Mucosa of gallbladder (tissue), 1 donor: ENCODE measurements around the gene ALDH6A1. TPM values are rescaled to one million over a fixed set of nuclear protein-coding genes. Genes with fewer than 3 reads are reported as not detected.
A peak's percentile ranks its signal among the peaks of the same experiment; 100 is the strongest.

Experiments
- DNase-seq: peaks from one replicate; pipeline ENCODE4 v3.0.0-alpha.2; 2020; ENCODE audit warnings: low spot score
- total RNA-seq: library from RNA; stranded (reverse); gene quantifications from one replicate; pipeline ENCODE4 v1.2.1, GENCODE V29; 2021
- donor health status: DM: no; HTN: no; CAD: no.

ALDH6A1 gene
- total RNA-seq, 1 donor from 2014 or later = 66.1 TPM

DNA sequence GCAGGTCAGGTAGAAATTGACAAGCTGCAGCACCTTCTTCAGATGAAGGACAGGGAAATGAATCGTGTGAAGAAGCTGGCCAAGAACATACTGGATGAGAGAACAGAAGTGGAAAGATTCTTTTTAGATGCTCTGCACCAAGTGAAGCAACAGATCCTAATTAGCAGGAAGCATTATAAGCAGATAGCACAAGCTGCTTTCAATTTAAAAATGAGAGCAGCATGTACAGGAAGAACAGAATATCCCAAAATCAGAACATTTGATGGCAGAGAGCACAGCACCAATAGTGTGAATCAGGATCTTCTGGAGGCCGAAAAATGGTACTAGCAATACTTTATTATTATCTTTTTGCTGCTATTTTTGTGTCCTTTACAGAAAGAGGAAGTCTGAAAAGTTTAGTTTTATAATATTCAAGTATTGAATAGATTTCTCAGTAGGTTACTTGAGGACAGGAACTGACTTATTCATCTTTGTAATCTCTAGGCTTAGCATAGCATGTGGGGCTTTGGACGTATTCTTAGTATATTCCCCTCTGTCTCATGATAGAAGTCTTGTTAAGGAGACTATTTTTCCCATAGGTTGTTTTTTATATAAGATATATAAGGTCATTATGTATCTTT, 34.3 kb downstream of the ALDH6A1 start:
- DNase-seq = no peak

DNA sequence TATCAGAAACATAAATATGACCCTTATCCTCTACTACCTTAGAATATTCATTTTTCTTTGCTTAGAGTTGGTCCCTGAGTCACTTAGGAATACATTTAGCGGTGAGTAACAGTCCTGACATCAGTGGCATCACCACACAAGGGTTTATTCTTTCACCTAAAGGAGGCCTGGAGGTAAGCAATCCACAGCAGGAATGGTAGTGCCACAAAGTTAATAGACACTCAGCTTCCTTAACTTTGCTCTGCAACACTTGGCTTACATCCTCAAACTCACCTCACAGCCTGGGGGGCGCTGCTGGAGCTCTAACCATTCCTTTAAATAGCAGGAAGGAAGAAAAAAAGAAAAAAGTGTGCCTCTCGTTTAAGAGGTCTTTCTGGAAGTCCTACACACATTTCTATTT, 36.0 kb downstream of the ALDH6A1 start:
- no peak for DNase-seq

GRCh38 chr14:74045522-74045921, 38.7 kb downstream of the ALDH6A1 start:
- no peak for DNase-seq

- no peak for DNase-seq
These were observed 42.0 kb downstream of the ALDH6A1 start for GRCh38 chr14:74042296-74042695.

GRCh38 chr14:74038020-74038859, 46.0 kb downstream of the ALDH6A1 start:
- no peak for DNase-seq

GRCh38 chr14:74035556-74035955, 48.7 kb downstream of the ALDH6A1 start:
- no peak for DNase-seq

- DNase-seq = no peak
These were observed 49.7 kb downstream of the ALDH6A1 start for GRCh38 chr14:74034572-74034971.

- DNase-seq = no peak
These were observed 55.1 kb downstream of the ALDH6A1 start for GRCh38 chr14:74029136-74029535.

GRCh38 chr14:74022346-74022745, 61.9 kb downstream of the ALDH6A1 start:
- DNase-seq = no peak

GRCh38 chr14:74019408-74020137, 64.7 kb downstream of the ALDH6A1 start:
- DNase-seq = no peak

DNA sequence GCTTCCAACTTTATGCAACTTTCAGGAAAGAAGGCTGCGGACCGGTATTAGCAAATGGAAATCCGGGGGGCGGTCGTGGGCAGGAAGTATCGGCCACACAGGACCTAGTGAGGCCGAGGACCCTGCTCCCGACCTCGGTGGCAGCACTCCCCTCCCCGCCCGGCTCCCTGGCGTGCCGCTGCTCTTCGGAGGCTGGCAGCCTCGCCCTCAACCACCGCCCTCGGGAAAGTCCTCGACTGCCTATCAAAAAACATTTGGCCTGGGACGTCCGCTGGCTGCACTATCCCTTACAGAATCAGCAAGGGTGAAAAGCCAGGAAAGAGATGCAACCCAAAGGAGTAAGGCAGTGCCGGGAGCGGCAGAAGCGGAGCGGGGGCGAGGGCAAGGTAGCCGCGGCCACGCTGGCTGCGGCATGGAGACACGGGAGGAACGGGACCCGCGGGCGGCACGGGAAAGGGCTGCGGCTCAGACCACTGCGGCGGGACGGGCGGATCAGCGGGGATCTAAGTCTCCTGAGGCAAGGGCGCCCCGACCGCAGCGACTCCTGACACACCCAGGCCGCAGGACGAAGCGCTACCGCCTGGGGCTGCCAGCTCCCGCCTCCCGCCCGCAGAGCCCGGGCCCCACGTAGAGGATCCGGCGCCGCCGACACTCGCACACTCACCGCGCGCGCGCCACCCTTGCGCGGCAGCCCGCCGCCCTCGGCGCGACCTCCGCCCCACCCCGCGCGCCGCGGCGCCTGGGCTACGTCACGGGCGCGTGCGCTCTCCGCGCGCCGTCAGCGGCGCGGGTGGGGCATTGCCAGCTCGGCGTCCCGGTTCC, 65.5 kb downstream of the ALDH6A1 start, which contains the start of the genes BBOF1 and ENTPD5:
Gene BBOF1, plus strand, starts transcription at position 764 of the 822 bp plus-strand sequence. CDS start 130 bp downstream, outside the sequence.
Gene ENTPD5, minus strand, starts transcription at position 703 of the 822 bp plus-strand sequence. CDS start 31,186 bp downstream, outside the sequence.
- peak; percentile 86 for DNase-seq

DNA sequence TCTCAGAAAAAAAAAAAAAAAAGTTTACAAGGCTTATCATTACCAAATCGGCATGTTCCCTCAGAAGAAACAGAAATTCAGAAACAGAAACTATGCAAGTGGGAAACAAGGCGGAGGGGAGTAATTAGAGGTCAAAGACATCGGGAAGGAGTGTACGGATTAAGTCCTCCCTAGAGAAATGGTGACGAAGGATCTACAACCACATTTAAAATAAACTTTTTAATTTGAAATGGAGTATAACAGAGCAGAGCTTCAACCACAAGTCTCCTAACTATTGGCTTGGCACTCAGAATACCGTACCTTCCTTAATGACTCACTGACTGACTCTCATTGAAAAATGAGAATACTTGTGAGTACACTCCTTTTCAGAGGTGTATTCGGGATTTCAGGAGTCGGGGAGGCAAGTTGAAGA, 66.1 kb downstream of the ALDH6A1 start:
- DNase-seq = no peak

GRCh38 chr14:74015963-74016362, 68.3 kb downstream of the ALDH6A1 start:
- no peak for DNase-seq

- DNase-seq = no peak
These were observed 69.1 kb downstream of the ALDH6A1 start for GRCh38 chr14:74015176-74015575.

GRCh38 chr14:74014299-74014698, 70.0 kb downstream of the ALDH6A1 start:
- peak; percentile 45 for DNase-seq

- DNase-seq = no peak
These were observed 75.3 kb downstream of the ALDH6A1 start for GRCh38 chr14:74008843-74009499.

Other genes starting within 250 kb of the ALDH6A1 start
- 13.4 TPM for gene PTGR2, start 232.6 kb downstream of the ALDH6A1 start, total RNA-seq
- 39.1 TPM for gene ZNF410, start 197.6 kb downstream of the ALDH6A1 start, total RNA-seq
- gene FAM161B, start 134.4 kb downstream of the ALDH6A1 start, total RNA-seq = 7.0 TPM
- 25.3 TPM for gene COQ6, start 134.2 kb downstream of the ALDH6A1 start, total RNA-seq
- gene ENTPD5, start 65.2 kb downstream of the ALDH6A1 start, total RNA-seq = 43.1 TPM
- 3.7 TPM for gene BBOF1, start 65.1 kb downstream of the ALDH6A1 start, total RNA-seq
- 9.5 TPM for gene LIN52, start 503 bp upstream of the ALDH6A1 start, total RNA-seq
- not detected for gene VSX2, start 155.0 kb upstream of the ALDH6A1 start, total RNA-seq
- gene ABCD4, start 218.5 kb upstream of the ALDH6A1 start, total RNA-seq = 59.4 TPM